HG03378 (cell line): ENCODE results near the gene OR4D1.
"Not testable (repeated sequence)": the region's sequence is repeated elsewhere in the genome, so short reads cannot be mapped to it uniquely, and the experiment has no call there.

Experiments used
- ATAC-seq: cut with Tn5 transposase; IDR thresholded peaks from one replicate; pipeline ENCODE4 v1.9.1; 2021; ENCODE audit warnings: mild to moderate bottlenecking, moderate library complexity; ENCODE audit not compliant: unreplicated experiment

OR4D1 gene

GRCh38 chr17:58147930-58148434, at the start of gene OR4D1:
Gene OR4D1 (plus strand): TSS chr17:58148384. CDS start chr17:58155154, 6,770 bp downstream.
- ATAC-seq = no peak

- ATAC-seq = no peak
Measured at GRCh38 chr17:58100506-58100905, 47.7 kb upstream of the OR4D1 start.

GRCh38 chr17:58101898-58102297, 46.3 kb upstream of the OR4D1 start:
- ATAC-seq = not testable (repeated sequence)

GRCh38 chr17:58105093-58105492, 43.1 kb upstream of the OR4D1 start:
- no peak for ATAC-seq

- no peak for ATAC-seq
Measured at GRCh38 chr17:58107306-58107705, 40.9 kb upstream of the OR4D1 start.

GRCh38 chr17:58109197-58109596, 39.0 kb upstream of the OR4D1 start:
- no peak for ATAC-seq

- no peak for ATAC-seq
Measured at GRCh38 chr17:58110012-58110411, 38.2 kb upstream of the OR4D1 start.

GRCh38 chr17:58111676-58112075, 36.5 kb upstream of the OR4D1 start:
- no peak for ATAC-seq

GRCh38 chr17:58112970-58113631, 35.1 kb upstream of the OR4D1 start:
- no peak for ATAC-seq

GRCh38 chr17:58113947-58114346, 34.2 kb upstream of the OR4D1 start:
- ATAC-seq = no peak

- ATAC-seq = no peak
Measured at GRCh38 chr17:58117382-58117781, 30.8 kb upstream of the OR4D1 start.

- ATAC-seq = no peak
Measured at GRCh38 chr17:58119491-58119890, 28.7 kb upstream of the OR4D1 start.

- ATAC-seq = no peak
Measured at GRCh38 chr17:58120195-58120822, 27.9 kb upstream of the OR4D1 start.

GRCh38 chr17:58121925-58122324, 26.3 kb upstream of the OR4D1 start:
- ATAC-seq = no peak

- ATAC-seq = no peak
Measured at GRCh38 chr17:58127846-58128245, 20.3 kb upstream of the OR4D1 start.

GRCh38 chr17:58132697-58133096, 15.5 kb upstream of the OR4D1 start:
- not testable (repeated sequence) for ATAC-seq

- no peak for ATAC-seq
Measured at GRCh38 chr17:58136669-58137279, 11.4 kb upstream of the OR4D1 start.

- no peak for ATAC-seq
Measured at GRCh38 chr17:58141505-58141904, 6.7 kb upstream of the OR4D1 start.

GRCh38 chr17:58143335-58143734, 4.8 kb upstream of the OR4D1 start:
- ATAC-seq = not testable (repeated sequence)

GRCh38 chr17:58144801-58145200, 3.4 kb upstream of the OR4D1 start:
- no peak for ATAC-seq

GRCh38 chr17:58148609-58149008, 425 bp downstream of the OR4D1 start:
- no peak for ATAC-seq

GRCh38 chr17:58150394-58150793, 2.2 kb downstream of the OR4D1 start:
- no peak for ATAC-seq
